HUES48 (cell line): ENCODE results near the gene ANKUB1.

Source experiments
- H3K27ac ChIP-seq: one replicate; pipeline ENCODE4 v1.7.0; 2013; ENCODE audit warnings: low read depth, low read length, inconsistent platforms
- H3K27me3 ChIP-seq: 2 replicates; pipeline ENCODE4 v1.6.1; 2013; ENCODE audit warnings: mild to moderate bottlenecking, low read length; ENCODE audit not compliant: control insufficient read depth, insufficient read depth
- H3K36me3 ChIP-seq: 2 replicates; pipeline ENCODE4 v1.6.1; 2013; ENCODE audit warnings: low read length; ENCODE audit not compliant: control insufficient read depth, insufficient read depth
- H3K4me1 ChIP-seq: 2 replicates; pipeline ENCODE4 v1.6.1; 2013; ENCODE audit warnings: mild to moderate bottlenecking, low read length; ENCODE audit not compliant: control insufficient read depth, insufficient read depth
- H3K4me3 ChIP-seq: 2 replicates; pipeline ENCODE4 v1.5.1; 2013; ENCODE audit warnings: mild to moderate bottlenecking, low read depth, low read length
- H3K9ac ChIP-seq: 2 replicates; pipeline ENCODE4 v1.6.1; 2013; ENCODE audit warnings: mild to moderate bottlenecking, low read depth, low read length, moderate library complexity
- H3K9me3 ChIP-seq: 2 replicates; pipeline ENCODE4 v1.6.1; 2013; ENCODE audit warnings: low read length; ENCODE audit not compliant: control insufficient read depth, insufficient read depth

The ANKUB1 gene

DNA sequence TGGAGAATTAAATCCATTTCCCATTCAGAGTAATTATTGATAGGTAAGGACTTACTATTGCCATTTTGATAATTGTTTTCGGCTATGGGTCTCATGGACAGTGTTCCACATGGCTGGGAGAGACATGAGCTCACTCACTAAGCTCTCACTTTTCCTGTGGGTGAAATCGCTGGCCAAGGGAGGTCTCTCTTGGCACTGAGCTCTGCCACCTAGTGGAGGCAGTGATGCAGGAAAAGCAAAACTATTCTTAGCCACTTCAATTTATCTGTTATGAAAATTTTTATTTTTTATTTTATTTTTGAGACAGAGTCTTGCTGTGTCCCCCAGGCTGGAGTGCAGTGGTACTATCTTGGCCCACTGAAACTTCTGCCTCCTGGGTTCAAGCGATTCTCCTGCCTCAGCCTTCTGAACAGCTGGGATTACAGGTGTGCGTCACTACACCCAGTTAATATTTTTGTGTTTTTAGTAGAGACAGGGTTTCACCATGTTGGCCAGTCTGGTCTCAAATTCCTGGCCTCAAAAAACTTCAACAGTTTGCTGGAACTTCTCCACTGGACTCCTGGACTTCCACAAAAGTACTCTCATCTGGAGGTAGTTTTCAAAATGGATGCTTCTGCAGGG, 16.0 kb upstream of the ANKUB1 start:
- H3K4me3 ChIP-seq: no peak overlapping the region
- no peaks in the 10 kb centered on the region for H3K36me3 ChIP-seq
- peaks cover 7% of the 10 kb centered on the region for H3K4me1 ChIP-seq
- H3K27me3 ChIP-seq: no peaks in the 10 kb centered on the region
- H3K9me3 ChIP-seq: no peaks in the 10 kb centered on the region
- no peak overlapping the region for H3K9ac ChIP-seq
- H3K27ac ChIP-seq: no peak overlapping the region

DNA sequence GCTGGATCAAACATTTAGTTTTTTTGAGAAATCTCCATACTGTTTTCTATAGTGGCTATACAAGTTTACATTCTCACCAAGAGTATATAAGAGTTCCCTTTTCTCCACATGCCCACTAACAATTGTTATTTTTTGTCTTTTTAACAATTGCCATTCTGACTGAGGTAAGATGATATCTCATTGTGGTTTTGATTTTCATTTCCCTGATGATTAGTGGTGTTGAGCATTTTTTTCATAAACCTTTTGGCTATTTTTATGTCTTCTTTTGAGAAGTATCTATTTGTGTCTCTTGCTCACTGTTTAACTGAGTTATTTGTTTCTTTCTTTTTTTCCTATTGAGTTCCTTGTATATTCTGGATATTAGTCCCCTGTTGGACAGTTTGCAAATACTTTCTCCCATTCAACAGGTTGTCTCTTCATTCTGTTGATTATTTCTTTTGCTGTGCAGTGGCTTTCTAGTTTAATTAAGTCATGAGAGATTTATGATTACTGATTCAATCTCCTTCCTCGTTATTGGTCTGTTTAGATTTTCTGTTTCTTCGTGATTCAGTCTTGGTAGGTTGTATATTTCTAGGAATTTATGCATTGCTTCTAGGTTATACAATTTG, 13.9 kb upstream of the ANKUB1 start:
- no peak overlapping the region for H3K9ac ChIP-seq
- H3K4me3 ChIP-seq: no peak overlapping the region
- H3K27me3 ChIP-seq: no peaks in the 10 kb centered on the region
- H3K27ac ChIP-seq: no peak overlapping the region
- H3K4me1 ChIP-seq: no peaks in the 10 kb centered on the region
- no peaks in the 10 kb centered on the region for H3K36me3 ChIP-seq
- H3K9me3 ChIP-seq: no peaks in the 10 kb centered on the region

DNA sequence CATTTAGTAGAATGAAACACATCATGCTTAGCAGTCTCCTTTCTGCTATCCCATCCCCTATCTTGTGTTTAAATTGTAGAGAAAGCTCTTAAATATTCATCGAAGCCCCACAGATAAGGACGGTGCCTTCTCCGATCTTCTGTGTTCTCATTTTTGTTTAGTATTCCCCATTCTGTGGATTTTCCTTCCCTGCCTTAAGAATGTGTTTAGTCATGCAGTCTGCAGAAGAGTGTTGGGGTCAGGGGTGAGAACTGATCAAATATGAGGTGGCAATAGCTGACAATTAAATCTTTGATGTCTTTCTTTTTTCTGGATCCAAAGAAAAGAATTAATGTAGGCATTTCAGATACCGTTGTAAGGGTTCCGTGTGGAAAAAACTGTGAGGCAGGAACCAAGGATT, 9.3 kb upstream of the ANKUB1 start:
- Histone ChIP-seq H3K27ac (no peak overlapping the region), H3K4me3 (no peak overlapping the region), H3K9ac (no peak overlapping the region), H3K27me3 (no peaks in the 10 kb centered on the region), H3K4me1 (no peaks in the 10 kb centered on the region), H3K36me3 (no peaks in the 10 kb centered on the region), H3K9me3 (no peaks in the 10 kb centered on the region)

GRCh38 chr3:149801195-149801594, 8.8 kb upstream of the ANKUB1 start:
- Histone ChIP-seq H3K9ac (no peak overlapping the region), H3K4me3 (no peak overlapping the region), H3K27me3 (no peaks in the 10 kb centered on the region), H3K27ac (no peak overlapping the region), H3K9me3 (no peaks in the 10 kb centered on the region), H3K4me1 (no peaks in the 10 kb centered on the region), H3K36me3 (no peaks in the 10 kb centered on the region)

DNA sequence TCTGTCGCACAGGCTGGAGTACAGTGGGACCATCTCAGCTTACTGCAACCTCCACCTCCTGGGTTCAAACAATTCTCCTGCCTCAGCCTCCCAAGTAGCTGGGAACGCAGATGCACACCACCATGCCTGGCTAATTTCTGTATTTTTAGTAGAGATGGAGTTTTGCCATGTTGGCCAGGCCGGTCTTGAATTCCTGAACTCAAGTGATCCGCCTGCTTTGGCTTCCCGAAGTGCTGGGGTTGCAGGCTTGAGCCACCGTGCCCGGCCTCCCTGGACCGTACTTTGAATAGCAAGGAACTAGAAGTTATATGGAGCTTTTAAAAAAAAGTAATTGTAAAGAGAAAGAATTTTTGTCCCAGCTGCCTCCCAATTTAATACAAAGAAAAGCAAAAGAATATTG, 8.3 kb upstream of the ANKUB1 start:
- Histone ChIP-seq H3K4me1 (no peaks in the 10 kb centered on the region), H3K9ac (no peak overlapping the region), H3K27me3 (no peaks in the 10 kb centered on the region), H3K27ac (no peak overlapping the region), H3K36me3 (no peaks in the 10 kb centered on the region), H3K9me3 (no peaks in the 10 kb centered on the region), H3K4me3 (no peak overlapping the region)

GRCh38 chr3:149796026-149796425, 3.7 kb upstream of the ANKUB1 start:
- Histone ChIP-seq H3K4me3 (no peak overlapping the region), H3K4me1 (no peaks in the 10 kb centered on the region), H3K9ac (no peak overlapping the region), H3K27ac (no peak overlapping the region), H3K9me3 (no peaks in the 10 kb centered on the region), H3K27me3 (no peaks in the 10 kb centered on the region), H3K36me3 (no peaks in the 10 kb centered on the region)

DNA sequence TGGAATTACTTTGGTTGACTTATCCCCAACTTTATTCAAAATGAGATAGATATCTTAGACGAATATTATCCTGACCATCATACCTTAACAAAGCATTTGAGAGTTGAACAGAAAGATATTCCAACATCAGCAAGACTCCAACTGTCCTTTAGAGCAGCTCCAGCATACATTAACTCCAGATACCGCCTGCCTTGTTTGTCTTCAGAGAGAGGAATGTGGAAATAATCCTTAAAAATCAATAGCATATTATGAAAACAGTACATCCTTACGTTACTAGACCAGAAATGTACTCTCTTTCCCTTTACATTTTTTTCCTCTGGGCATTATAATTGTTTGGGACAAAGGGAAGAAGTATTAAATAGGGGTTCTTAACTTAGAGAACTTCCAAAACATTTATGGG, 1.7 kb downstream of the ANKUB1 start:
- Histone ChIP-seq H3K27me3 (no peaks in the 10 kb centered on the region), H3K4me3 (no peak overlapping the region), H3K9ac (no peak overlapping the region), H3K27ac (no peak overlapping the region), H3K4me1 (no peaks in the 10 kb centered on the region), H3K36me3 (no peaks in the 10 kb centered on the region), H3K9me3 (no peaks in the 10 kb centered on the region)

DNA sequence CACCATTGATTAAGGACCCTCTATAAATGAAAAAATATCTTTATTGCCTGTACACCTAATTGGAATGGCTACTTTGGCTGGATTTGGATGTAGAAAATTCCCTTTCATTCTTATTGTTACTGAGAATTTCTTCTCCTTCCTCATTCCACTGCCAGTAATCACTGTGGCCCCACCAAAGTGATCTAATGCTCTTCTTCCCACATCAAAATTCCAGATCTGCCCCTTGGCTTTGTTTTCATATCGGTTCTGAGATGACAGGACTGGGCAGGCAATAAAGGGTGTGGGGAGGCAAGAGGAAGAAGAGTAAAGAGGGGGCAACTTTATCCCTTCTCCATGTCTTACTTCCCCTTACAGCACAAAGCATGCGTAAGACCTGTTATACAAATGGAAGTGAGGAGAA, 2.1 kb downstream of the ANKUB1 start:
- Histone ChIP-seq H3K27ac (no peak overlapping the region), H3K4me3 (no peak overlapping the region), H3K27me3 (no peaks in the 10 kb centered on the region), H3K9ac (no peak overlapping the region), H3K9me3 (no peaks in the 10 kb centered on the region), H3K4me1 (no peaks in the 10 kb centered on the region), H3K36me3 (no peaks in the 10 kb centered on the region)

GRCh38 chr3:149784064-149784704, 8.2 kb downstream of the ANKUB1 start:
- no peaks in the 10 kb centered on the region for H3K4me1 ChIP-seq
- no peak overlapping the region for H3K9ac ChIP-seq
- H3K27me3 ChIP-seq: no peaks in the 10 kb centered on the region
- H3K36me3 ChIP-seq: no peaks in the 10 kb centered on the region
- no peaks in the 10 kb centered on the region for H3K9me3 ChIP-seq
- no peak overlapping the region for H3K27ac ChIP-seq
- H3K4me3 ChIP-seq: no peak overlapping the region

GRCh38 chr3:149783576-149783975, 8.8 kb downstream of the ANKUB1 start:
- no peak overlapping the region for H3K4me3 ChIP-seq
- no peaks in the 10 kb centered on the region for H3K27me3 ChIP-seq
- no peaks in the 10 kb centered on the region for H3K4me1 ChIP-seq
- no peaks in the 10 kb centered on the region for H3K36me3 ChIP-seq
- H3K9me3 ChIP-seq: no peaks in the 10 kb centered on the region
- H3K9ac ChIP-seq: no peak overlapping the region
- no peak overlapping the region for H3K27ac ChIP-seq

DNA sequence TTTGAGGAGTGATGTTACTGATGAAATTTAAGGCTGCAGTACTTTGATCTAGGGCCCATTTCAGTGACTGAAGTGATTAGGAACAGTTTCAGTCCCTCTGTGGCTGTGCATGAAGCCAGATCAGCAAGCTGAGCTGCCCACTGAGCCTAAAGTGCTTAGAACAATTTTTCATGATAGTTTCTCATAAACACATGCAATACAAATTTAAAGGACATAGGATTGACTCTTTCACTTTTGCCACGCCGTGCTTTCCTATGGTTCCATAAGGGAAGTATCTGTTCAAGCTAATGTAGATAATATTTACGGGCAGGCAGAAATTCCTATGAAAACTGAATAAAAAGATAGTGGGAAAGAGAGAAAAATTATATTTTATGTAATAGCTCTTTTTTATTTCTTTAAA, 10.6 kb downstream of the ANKUB1 start:
- no peaks in the 10 kb centered on the region for H3K4me1 ChIP-seq
- H3K4me3 ChIP-seq: no peak overlapping the region
- no peaks in the 10 kb centered on the region for H3K9me3 ChIP-seq
- H3K27me3 ChIP-seq: no peaks in the 10 kb centered on the region
- no peaks in the 10 kb centered on the region for H3K36me3 ChIP-seq
- no peak overlapping the region for H3K9ac ChIP-seq
- H3K27ac ChIP-seq: no peak overlapping the region
